ENCODE data around the gene STK32B.

STK32B gene

DNA sequence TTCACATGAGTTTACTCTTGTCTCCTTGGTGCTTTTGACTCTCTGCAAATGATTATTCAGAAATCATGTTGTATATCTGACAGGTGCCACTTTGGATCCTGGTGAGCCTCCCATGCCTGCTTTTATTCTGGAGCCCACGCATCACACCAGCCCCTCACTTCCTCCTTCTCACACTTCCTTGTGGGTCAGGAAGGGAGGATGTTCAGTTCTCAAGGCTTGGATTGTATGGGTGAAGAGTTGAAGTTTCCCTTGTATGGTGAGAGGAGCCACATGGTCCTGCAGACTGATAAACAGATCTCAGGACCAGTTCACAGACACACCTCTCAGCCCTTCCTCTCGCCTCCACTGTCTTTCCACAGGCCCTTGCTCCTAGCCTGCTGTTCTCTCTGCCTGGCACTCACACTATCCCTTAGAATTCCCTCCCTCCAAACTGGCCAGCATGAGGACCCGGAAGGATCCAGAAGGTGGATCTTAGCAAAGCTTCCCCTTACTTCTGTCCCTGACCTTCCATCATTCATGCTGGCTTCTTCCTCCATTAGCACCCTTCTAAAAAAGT, 92.1 kb downstream of the STK32B start:
- no peak for DNase-seq (ENCODE audit: low read depth in 1 of 2, low spot score in 1 of 2)

DNA sequence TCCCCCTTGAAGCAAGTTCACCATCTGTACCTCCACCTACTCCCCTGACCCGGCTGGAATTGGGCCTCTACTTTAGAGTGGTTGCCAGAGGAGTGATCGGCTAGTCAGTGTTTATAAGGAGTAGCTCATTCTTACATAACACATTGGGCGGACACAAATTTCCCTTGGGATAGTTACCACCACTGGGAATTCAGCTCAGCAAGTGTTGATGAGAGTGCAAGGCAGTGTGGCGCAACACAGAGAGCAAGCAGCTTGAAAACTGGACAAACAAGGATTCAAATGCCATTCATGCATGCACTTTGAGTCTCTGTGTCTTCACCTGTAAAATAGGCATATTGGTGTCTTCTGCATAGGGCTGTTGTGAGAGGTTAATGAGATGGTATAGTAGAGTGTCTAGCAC, 92.7 kb downstream of the STK32B start:
- no peak for TF ChIP-seq JUND (IDR thresholded peaks at IDR 0.05; ENCODE audit: low read depth)
- peak in 1 of 2 experiments; percentile 23 for DNase-seq (ENCODE audit: low read depth in 1 of 2, low spot score in 1 of 2)
- in situ Hi-C loops (cut with HindIII; ENCODE audit: low pct_unique_long_range_greater_than_20kb, low sequenced_read_pairs) = no loop called here

More for the DNA sequence above, 92.1 kb downstream of the STK32B start:
- in situ Hi-C loops (cut with HindIII; ENCODE audit: low pct_unique_long_range_greater_than_20kb, low sequenced_read_pairs) = no loop called here
- no peak for TF ChIP-seq JUND (IDR thresholded peaks at IDR 0.05; ENCODE audit: low read depth)

DNA sequence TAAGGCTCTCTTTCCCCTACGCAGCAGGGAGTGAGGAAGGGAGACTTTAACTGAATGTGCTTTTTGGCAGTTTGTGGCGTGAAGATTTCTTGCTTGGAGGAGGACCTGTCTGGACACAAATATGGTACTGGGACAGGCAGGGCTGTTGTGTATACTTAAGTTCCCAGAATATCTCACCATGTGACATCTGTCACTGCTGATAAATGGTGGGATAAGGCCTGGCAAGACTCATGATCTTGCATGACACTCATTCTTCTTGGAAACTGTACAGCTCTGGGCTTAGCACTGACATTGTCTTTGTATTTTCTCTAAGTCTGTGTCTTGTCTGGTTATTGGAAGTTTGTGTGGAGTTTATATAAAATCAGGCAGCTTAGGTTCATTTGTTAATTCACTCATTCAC, 93.1 kb downstream of the STK32B start:
- no peak for TF ChIP-seq JUND (IDR thresholded peaks at IDR 0.05; ENCODE audit: low read depth)
- in situ Hi-C loops (cut with HindIII; ENCODE audit: low pct_unique_long_range_greater_than_20kb, low sequenced_read_pairs) = no loop called here
- DNase-seq (ENCODE audit: low read depth in 1 of 2, low spot score in 1 of 2) = no peak

DNA sequence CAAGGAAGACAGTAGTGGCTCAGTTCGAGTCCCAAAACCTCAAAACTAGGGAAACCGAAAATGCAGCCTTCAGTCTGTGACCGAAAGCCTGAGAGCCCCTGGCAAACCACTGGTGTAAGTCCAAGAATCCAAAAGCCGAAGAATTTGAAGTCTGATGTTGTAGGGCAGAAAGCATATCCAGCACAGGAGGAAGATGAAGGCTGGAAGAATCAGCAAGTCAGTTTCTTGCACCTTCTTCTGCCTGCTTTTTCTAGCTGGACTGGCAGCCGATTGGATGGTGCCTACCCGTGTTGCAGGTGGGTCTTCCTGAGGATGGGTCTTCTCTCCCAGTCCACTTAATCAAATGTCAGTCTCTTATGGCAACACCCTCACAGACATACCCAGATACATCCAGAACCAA, 95.0 kb downstream of the STK32B start:
- in situ Hi-C loops (cut with HindIII; ENCODE audit: low pct_unique_long_range_greater_than_20kb, low sequenced_read_pairs) = no loop called here
- TF ChIP-seq JUND (IDR thresholded peaks at IDR 0.05; ENCODE audit: low read depth) = no peak

DNA sequence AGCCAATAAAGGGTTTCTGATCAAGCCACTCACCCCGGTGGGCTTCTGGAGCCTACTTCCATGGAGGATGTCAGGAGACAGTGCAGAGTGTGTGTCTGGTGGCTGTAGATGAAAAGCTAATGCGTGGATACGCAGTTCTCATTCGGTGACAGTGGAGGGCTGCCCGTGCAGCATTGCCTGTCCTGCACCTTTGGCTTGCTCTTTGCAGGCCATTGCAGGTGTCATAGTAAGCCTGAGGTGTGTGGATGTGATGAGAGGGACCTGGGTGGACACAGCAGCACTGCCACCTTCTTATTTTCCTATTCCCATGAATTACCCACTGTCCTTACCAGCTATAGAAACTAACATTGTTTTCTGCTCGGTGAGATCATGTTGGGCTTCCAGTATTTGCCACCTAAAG, 101.2 kb downstream of the STK32B start:
- no peak for DNase-seq (ENCODE audit: low read depth in 1 of 2, low spot score in 1 of 2)
- TF ChIP-seq JUND (IDR thresholded peaks at IDR 0.05; ENCODE audit: low read depth) = no peak
- in situ Hi-C loops (cut with HindIII; ENCODE audit: low pct_unique_long_range_greater_than_20kb, low sequenced_read_pairs) = no loop called here

More for the DNA sequence above, 95.0 kb downstream of the STK32B start:
- DNase-seq (ENCODE audit: low read depth in 1 of 2, low spot score in 1 of 2) = no peak

DNA sequence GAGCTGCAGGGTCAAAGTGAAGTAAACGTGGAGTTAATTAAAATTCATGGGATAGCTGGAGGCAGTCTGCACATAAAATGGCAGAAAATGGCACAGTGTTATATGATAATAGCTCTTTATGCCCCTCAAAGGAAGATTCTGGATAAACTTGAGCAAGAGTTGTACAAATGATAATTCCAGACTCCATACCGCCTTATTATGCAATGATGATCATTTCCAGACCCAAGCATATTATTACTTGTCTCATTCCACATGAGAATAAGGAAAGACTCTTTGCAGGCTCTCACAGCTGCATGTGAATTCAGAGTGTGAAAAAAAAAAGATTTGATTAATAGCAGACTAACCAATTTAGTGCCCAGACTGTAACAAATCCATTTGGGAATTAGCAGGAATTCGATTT, 105.4 kb downstream of the STK32B start:
- no peak for TF ChIP-seq JUND (IDR thresholded peaks at IDR 0.05; ENCODE audit: low read depth)
- no peak for DNase-seq (ENCODE audit: low read depth in 1 of 2, low spot score in 1 of 2)
- in situ Hi-C loops (cut with HindIII; ENCODE audit: low pct_unique_long_range_greater_than_20kb, low sequenced_read_pairs) = no loop called here

DNA sequence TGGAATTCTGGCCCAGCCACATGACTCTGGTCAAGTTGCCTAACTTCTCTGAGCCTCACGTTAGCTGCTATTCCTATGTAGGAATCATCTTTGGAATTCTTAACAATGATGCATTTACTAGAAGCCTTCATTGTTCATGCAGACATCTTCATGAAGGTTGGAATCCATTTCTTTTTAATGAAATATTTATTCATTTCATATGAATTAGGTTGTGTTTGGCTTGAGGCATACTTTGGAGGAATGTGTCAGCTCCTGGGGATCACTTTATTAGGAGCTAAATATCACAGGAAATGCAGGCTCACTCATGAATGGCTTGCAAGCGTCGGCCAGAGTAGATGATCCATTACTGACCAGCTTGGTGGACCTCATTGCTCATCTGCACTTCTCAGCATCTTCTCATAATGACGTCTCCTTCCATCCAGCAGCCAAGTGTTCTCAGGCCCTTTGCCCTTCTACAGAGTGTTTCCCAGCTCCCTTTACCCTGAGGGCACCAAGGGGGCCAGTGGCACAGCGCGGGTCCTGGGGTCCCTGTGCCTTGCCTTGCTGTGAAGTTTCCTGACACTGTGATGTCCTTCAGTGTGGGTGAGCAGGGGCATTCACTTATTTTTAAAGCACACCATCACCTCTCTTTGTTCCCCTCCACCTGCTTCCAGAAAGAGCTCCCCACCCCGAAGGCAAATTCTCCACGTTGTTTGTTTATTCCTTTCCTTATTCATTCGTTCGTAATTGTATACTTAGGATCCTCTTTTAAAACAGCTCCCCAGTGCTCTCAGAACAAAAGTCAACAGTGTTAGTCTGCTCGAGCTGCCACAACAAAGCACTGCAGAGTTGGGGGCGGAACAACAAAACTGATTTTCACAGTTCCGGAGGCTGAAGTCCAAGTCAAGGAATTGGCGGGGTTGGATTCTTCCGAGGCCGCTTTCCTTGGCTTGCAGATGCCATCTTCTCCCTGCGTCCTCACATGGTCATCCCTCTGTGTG, 106.8 kb downstream of the STK32B start:
- TF ChIP-seq JUND (IDR thresholded peaks at IDR 0.05; ENCODE audit: low read depth) = no peak
- in situ Hi-C loops (cut with HindIII; ENCODE audit: low pct_unique_long_range_greater_than_20kb, low sequenced_read_pairs) = no loop called here
- DNase-seq (ENCODE audit: low read depth in 1 of 2, low spot score in 1 of 2) = peak in 1 of 2 experiments; percentile 21

DNA sequence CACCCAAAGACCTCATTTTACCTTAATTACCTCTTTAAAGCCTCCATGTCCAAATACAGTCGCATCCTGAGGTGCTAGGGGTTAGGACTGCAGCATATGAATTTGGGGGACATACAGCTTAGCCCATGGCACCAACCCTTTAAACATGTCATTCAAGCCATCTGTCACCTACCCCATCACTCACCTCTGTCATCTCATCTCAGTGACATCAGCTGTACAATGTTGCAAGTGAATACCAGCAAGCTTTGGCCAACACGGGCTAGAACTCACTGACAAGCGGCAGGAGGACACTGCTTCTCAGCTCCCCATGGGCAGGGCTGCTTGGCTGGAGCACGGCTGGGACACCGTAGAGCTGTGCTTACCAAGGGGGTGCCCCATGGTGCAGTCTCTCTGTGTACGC, 107.5 kb downstream of the STK32B start:
- in situ Hi-C loops (cut with HindIII; ENCODE audit: low pct_unique_long_range_greater_than_20kb, low sequenced_read_pairs) = no loop called here
- TF ChIP-seq JUND (IDR thresholded peaks at IDR 0.05; ENCODE audit: low read depth) = no peak
- no peak for DNase-seq (ENCODE audit: low read depth in 1 of 2, low spot score in 1 of 2)

DNA sequence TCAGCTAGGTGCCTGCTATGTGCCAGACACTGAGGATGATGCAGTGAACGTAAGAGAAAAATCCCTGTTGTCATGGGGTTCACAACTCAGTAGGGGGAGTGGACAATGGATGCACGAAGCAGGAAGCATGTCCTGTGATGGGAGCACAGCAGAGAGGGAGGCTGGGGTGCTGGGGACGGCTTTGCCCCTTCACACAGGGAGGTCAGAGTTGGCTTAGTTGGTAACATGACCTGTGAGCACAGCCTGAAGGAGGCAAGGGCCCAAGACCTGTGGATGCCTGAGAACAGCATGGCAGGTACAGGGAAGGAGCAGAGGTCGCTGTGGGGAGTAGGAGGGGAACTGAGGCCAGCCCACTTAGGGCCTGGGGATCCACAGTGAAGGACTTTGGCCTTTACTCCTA, 109.4 kb downstream of the STK32B start:
- DNase-seq (ENCODE audit: low read depth in 1 of 2, low spot score in 1 of 2) = no peak
- no peak for TF ChIP-seq JUND (IDR thresholded peaks at IDR 0.05; ENCODE audit: low read depth)
- in situ Hi-C loops (cut with HindIII; ENCODE audit: low pct_unique_long_range_greater_than_20kb, low sequenced_read_pairs) = no loop called here

DNA sequence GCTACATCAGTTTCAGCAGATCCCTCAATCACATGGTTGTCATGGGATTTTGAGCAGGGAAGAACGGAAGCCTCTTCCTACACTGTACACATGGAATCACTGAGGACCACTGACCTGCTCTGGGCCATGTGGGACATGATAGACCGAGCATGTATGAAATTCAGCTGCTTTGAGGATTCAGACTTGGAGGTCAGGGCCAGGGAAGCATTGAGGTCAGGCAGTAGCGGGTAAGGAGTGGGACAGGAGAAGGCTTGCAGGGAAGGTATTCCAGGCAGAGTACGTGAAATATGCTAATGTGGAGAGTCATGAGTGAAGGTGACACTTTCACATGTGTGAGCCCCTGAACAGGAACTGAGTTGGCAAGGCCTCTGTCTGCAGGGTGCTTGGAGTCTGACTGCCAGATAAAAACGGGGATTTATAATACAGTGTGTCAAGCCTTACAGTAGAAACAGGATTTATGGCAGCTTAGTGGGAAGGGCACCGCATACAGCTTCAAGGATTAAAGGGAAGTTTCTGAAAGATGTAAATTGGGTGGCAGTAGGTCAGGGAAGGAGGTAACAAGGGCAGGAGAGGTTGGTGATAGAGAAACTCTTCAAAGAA, 111.7 kb downstream of the STK32B start:
- in situ Hi-C loops (cut with HindIII; ENCODE audit: low pct_unique_long_range_greater_than_20kb, low sequenced_read_pairs) = no loop called here
- no peak for DNase-seq (ENCODE audit: low read depth in 1 of 2, low spot score in 1 of 2)
- TF ChIP-seq JUND (IDR thresholded peaks at IDR 0.05; ENCODE audit: low read depth) = no peak

DNA sequence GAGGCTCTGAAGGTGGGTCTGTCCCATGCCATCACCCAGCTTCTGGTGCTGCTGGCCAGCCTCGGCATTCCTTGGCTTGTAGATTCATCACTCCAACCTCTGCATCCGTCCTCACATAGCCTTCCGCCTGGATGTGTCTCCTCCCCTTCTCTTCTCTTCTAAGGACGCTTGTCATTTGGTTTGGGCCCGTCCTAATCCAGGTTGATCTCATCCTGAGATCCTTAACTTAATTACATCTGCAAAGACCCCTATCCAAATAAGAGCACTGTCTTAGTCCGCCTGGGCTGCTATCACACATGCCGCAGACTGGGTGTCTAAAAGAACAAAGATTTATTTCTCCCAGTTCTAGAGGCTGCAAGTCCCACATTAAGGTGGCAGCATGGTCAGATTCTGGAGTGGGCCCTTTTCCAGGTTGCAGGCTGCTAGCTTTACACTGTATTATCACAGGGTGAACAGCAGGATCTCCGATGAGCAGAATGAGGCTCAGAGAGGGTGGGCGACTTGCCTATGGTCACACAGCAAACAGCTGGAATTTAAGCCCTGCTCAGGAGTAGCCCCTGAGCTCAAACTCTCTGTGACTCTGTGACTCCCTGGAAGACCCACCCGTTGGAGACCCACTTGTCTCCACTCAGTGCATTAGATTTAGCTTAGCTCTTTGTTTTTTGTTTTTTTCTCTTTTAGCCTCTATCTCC, 113.1 kb downstream of the STK32B start:
- in situ Hi-C loops (cut with HindIII; ENCODE audit: low pct_unique_long_range_greater_than_20kb, low sequenced_read_pairs) = no loop called here
- no peak for TF ChIP-seq JUND (IDR thresholded peaks at IDR 0.05; ENCODE audit: low read depth)
- DNase-seq (ENCODE audit: low read depth in 1 of 2, low spot score in 1 of 2) = no peak
